Activated CD4-positive, alpha-beta memory T cell treated with anti-CD3 and anti-CD28 coated beads, Interleukin-2, amount 10 ng/mL, durations not matched to agents 7 days and 5 days (primary cell): ENCODE data around the gene SYNC. TPM values are rescaled to one million over a fixed set of nuclear protein-coding genes. Genes with fewer than 3 reads are reported as not detected.

ENCODE experiments used
- CTCF ChIA-PET: fragments of 350-600 bp; sonication (Branson Sonifier 250); formaldehyde crosslinking; loops from one replicate; lab custom pipeline; 2021; ENCODE audit warnings: antibody characterized with exemption, inconsistent platforms; lab: Charles Lee
- POLR2A ChIA-PET: fragments of 350-600 bp; sonication (Branson Sonifier 250); formaldehyde crosslinking; loops from one replicate; lab custom pipeline; 2021; ENCODE audit warnings: antibody characterized with exemption; lab: Charles Lee
- DNase-seq: peaks from one replicate; pipeline ENCODE4 v3.0.0-alpha.2; 2020
- H3K27ac Mint-ChIP-seq: one replicate; pipeline ENCODE4 v1.8.0; 2021; ENCODE audit warnings: mild to moderate bottlenecking, mixed read lengths
- H3K27me3 Mint-ChIP-seq: one replicate; pipeline ENCODE4 v1.8.0; 2021; ENCODE audit warnings: mixed read lengths
- H3K36me3 Mint-ChIP-seq: one replicate; pipeline ENCODE4 v1.8.0; 2021; ENCODE audit warnings: low read depth, mixed read lengths
- H3K4me1 Mint-ChIP-seq: one replicate; pipeline ENCODE4 v1.8.0; 2021; ENCODE audit warnings: mixed read lengths
- H3K4me3 Mint-ChIP-seq: one replicate; pipeline ENCODE4 v1.8.0; 2021; ENCODE audit warnings: mild to moderate bottlenecking, mixed read lengths
- H3K9me3 Mint-ChIP-seq: one replicate; pipeline ENCODE4 v1.8.0; 2021; ENCODE audit warnings: mixed read lengths
- total RNA-seq, 2 experiments: library from RNA; stranded (reverse); gene quantifications; one replicate each; pipeline ENCODE4 v1.2.3, GENCODE V29; 2021

Gene SYNC
- total RNA-seq: not detected

DNA sequence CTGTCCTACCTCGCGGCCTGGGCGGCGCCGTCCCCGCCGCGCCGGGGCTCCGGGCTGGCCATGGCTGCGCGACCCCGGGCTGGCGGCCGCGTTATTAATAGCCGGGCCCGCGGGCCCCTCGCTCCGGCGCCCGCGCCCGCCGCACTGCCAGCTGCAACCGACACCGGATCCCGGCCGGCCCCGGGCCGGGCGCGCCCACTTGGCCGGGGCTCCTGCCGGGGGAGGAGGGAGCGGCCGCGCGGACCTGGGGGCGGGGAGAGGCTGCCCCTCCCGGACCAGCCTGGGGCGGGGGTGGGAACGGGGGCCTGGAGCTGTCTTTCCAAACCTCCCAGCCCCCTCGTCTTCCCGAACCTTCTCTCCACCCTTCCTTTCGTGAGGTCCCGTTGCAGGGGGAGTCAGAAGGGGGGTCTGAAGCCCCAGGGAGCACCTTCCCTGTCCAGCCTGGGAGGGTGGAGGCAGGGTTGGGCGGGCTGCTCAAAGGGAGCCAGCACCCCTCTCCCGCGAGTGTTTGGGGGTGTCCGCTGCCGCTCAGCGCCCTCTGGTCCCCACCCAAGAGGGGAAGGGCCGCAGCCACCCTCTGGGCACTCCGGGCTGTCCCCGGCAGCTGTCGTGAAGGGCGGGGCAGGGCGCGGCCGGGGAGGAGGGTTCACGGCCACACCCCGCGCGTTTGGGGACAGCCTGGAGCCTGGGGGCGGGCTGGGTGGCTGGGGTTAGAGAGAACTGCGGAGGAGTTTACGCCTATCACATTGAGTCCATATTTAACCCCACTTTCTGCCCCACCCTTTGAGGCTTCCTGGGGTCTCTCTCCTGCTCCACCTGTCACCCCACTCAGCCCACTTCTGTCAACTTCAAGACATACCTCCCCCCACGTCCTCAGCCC is at the start of gene SYNC:
TSS of gene SYNC (minus strand) at position 172 of the 880 bp plus-strand sequence. CDS start at position 62, 110 bp downstream.
- POLR2A ChIA-PET: no interaction called here
- Mint-ChIP-seq H3K27me3 (peaks cover 33% of the 10 kb centered on the region), H3K4me1 (peaks cover 11% of the 10 kb centered on the region), H3K27ac (no peak within 1 kb of the TSS), H3K36me3 (no peaks in the 10 kb centered on the region), H3K4me3 (peak within 1 kb of the TSS; percentile 19), H3K9me3 (no peaks in the 10 kb centered on the region)
- peak; percentile 37 for DNase-seq
- CTCF ChIA-PET: interaction anchor here (2.0 kb wide), 1 partner anchor 9 kb away, joined by 6 read pairs; no protein-coding TSS in a partner anchor

DNA sequence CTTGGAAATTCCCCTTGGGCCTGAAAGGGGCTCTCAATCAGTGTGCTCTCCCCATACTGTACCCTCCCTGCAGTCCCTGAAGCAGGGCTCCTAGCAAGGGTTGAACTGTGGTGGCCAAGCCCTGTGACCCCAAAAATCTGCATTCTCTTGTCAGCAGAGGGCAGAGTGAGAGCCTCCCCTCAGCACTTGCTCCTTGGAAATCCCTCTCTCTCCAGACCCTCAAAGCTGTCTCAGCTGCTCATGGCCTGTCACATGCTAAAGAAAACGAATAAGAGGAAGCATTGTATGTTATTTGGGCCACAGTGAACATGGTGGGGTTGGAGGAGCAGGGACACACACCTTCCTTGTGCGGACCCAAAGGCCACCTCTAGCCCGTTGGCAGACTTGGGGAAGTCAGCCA is 47.2 kb upstream of the SYNC start:
- Mint-ChIP-seq H3K27ac (no peak overlapping the region), H3K4me3 (no peak overlapping the region), H3K27me3 (peaks cover 24% of the 10 kb centered on the region), H3K9me3 (no peaks in the 10 kb centered on the region), H3K4me1 (peaks cover 7% of the 10 kb centered on the region), H3K36me3 (no peaks in the 10 kb centered on the region)
- ChIA-PET CTCF (interaction anchor here (0.7 to 0.8 kb wide), 2 partner anchors 20 to 38 kb away, joined by 3 read pairs; no protein-coding TSS in a partner anchor), POLR2A (no interaction called here)
- no peak for DNase-seq

DNA sequence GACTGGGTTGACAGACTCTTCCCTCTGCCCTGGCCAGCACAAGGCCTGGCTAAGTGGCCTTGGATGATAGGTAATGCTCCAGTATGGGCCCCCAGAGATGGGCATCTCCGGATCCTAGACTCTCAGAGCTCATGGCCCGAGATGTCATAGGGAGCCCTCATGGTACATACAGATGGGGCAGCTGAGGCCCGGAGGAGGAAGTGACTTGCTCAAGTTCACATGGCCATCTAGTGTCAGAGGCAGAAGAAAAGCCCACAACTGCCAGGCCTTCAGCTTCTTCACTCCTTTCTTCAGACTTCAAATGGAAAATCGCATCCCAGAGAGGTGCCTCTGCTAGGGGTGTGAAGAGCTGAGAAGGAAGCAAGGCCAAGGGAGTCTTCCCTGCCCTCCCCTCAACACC is 46.8 kb upstream of the SYNC start:
- ChIA-PET CTCF (interaction anchor here (0.7 to 0.8 kb wide), 2 partner anchors 20 to 37 kb away, joined by 3 read pairs; no protein-coding TSS in a partner anchor), POLR2A (no interaction called here)
- Mint-ChIP-seq H3K4me3 (no peak overlapping the region), H3K4me1 (peaks cover 5% of the 10 kb centered on the region), H3K36me3 (no peaks in the 10 kb centered on the region), H3K27ac (no peak overlapping the region), H3K9me3 (no peaks in the 10 kb centered on the region), H3K27me3 (peaks cover 24% of the 10 kb centered on the region)
- no peak for DNase-seq

- H3K27me3 Mint-ChIP-seq: peaks cover 25% of the 10 kb centered on the region
- CTCF ChIA-PET: no interaction called here
- no peak overlapping the region for H3K4me3 Mint-ChIP-seq
- H3K9me3 Mint-ChIP-seq: no peaks in the 10 kb centered on the region
- DNase-seq: no peak
- no peak overlapping the region for H3K27ac Mint-ChIP-seq
- H3K4me1 Mint-ChIP-seq: peaks cover 2% of the 10 kb centered on the region
- POLR2A ChIA-PET: no interaction called here
- H3K36me3 Mint-ChIP-seq: no peaks in the 10 kb centered on the region
These were observed 46.4 kb upstream of the SYNC start for GRCh38 chr1:32748926-32749325.

DNA sequence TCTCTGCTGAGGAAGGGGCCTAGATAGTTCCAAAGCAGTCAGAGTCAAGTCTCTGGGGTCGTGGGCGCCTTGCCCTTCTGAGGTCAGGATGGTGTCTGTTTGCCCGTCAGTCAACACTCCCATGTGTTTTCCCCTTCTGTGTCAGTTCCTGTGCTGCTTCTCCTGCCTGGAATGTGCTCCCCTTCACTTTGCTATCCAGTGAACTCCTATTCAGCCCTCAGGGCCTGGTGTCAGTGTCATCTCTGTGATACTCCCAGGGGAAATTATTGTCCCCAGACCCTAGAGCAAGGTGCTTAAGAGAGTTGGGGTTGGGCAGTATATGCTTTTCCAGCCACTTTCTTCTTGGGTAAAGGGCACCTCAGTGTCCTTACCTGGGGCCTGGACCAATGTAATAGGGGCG is 45.8 kb upstream of the SYNC start:
- DNase-seq: no peak
- no peaks in the 10 kb centered on the region for H3K9me3 Mint-ChIP-seq
- H3K27ac Mint-ChIP-seq: no peak overlapping the region
- ChIA-PET POLR2A (no interaction called here), CTCF (no interaction called here)
- H3K4me3 Mint-ChIP-seq: no peak overlapping the region
- peaks cover 28% of the 10 kb centered on the region for H3K27me3 Mint-ChIP-seq
- H3K36me3 Mint-ChIP-seq: no peaks in the 10 kb centered on the region
- peaks cover under 1% of the 10 kb centered on the region for H3K4me1 Mint-ChIP-seq

DNA sequence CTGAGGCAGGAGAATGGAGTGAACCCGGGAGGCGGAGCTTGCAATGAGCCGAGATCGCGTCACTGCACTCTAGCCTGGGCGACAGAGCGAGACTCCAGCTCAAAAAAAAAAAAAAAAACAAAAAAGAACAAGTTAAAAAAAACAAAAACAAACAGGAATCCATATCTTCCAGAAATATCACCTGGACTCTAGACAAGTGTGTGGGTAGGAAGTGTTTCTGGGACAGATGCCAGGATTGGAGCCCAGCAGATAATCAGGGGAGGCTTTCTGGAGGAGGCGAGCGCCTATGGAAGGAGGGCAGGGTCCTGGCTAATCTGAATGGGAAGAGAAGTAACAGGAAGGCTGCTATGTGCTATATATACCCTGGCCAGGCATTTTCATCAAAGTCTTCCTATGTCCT is 43.6 kb upstream of the SYNC start:
- DNase-seq: no peak
- H3K27me3 Mint-ChIP-seq: peaks cover 29% of the 10 kb centered on the region
- no peak overlapping the region for H3K27ac Mint-ChIP-seq
- no peaks in the 10 kb centered on the region for H3K36me3 Mint-ChIP-seq
- H3K9me3 Mint-ChIP-seq: no peaks in the 10 kb centered on the region
- H3K4me3 Mint-ChIP-seq: no peak overlapping the region
- ChIA-PET POLR2A (no interaction called here), CTCF (interaction anchor here (1.6 kb wide), 1 partner anchor 34 kb away, joined by 5 read pairs; no protein-coding TSS in a partner anchor)
- H3K4me1 Mint-ChIP-seq: peaks cover 2% of the 10 kb centered on the region

- Mint-ChIP-seq H3K27ac (no peak overlapping the region), H3K4me1 (peaks cover 3% of the 10 kb centered on the region), H3K9me3 (no peaks in the 10 kb centered on the region), H3K27me3 (peaks cover 34% of the 10 kb centered on the region), H3K4me3 (no peak overlapping the region), H3K36me3 (no peaks in the 10 kb centered on the region)
- CTCF ChIA-PET: no interaction called here
- DNase-seq: no peak
- POLR2A ChIA-PET: no interaction called here
These were observed 41.5 kb upstream of the SYNC start for GRCh38 chr1:32744071-32744425.

GRCh38 chr1:32743380-32744070 is 41.0 kb upstream of the SYNC start:
- CTCF ChIA-PET: interaction anchor here (0.7 kb wide), 1 partner anchor 31 kb away, joined by 3 read pairs; no protein-coding TSS in a partner anchor

DNA sequence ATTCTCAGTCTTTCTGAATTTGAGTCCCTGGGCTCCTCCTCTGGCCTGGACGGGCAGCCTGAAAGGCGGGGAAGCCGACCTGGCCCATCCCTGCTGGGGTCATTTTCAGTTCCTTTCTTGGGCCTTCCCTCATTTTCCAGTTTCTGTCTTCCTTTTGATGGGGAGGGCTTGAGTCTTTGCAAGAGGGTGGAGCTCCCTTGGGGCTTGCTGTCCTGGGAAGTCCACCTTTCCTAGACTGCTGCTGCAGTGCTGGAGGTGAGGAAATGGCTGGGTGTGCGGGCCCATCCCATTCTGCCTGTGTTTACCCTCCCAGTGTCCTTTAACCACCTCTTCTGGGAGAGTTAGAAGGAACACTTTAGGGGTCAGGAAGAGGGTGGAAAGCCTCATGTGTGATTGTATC is 40.4 kb upstream of the SYNC start:
- ChIA-PET CTCF (interaction anchor here (0.7 to 1.0 kb wide), 2 partner anchors 29 to 31 kb away, joined by 3 read pairs; no protein-coding TSS in a partner anchor), POLR2A (interaction anchor here (1.5 kb wide), 1 partner anchor 9 kb away, joined by 3 read pairs; no protein-coding TSS in a partner anchor)

More at GRCh38 chr1:32743380-32744070, 41.0 kb upstream of the SYNC start:
- H3K4me3 Mint-ChIP-seq: no peak overlapping the region
- no peaks in the 10 kb centered on the region for H3K9me3 Mint-ChIP-seq
- H3K27me3 Mint-ChIP-seq: peaks cover 34% of the 10 kb centered on the region
- DNase-seq: no peak
- H3K27ac Mint-ChIP-seq: no peak overlapping the region
- H3K36me3 Mint-ChIP-seq: no peaks in the 10 kb centered on the region
- POLR2A ChIA-PET: interaction anchor here (1.5 kb wide), 1 partner anchor 10 kb away, joined by 3 read pairs; no protein-coding TSS in a partner anchor
- H3K4me1 Mint-ChIP-seq: peaks cover 3% of the 10 kb centered on the region

GRCh38 chr1:32742199-32742947 is 39.8 kb upstream of the SYNC start:
- POLR2A ChIA-PET: interaction anchor here (1.5 kb wide), 1 partner anchor 8 kb away, joined by 3 read pairs; no protein-coding TSS in a partner anchor
- no peak overlapping the region for H3K27ac Mint-ChIP-seq

More for the DNA sequence above, 40.4 kb upstream of the SYNC start:
- Mint-ChIP-seq H3K27me3 (peaks cover 34% of the 10 kb centered on the region), H3K4me1 (peaks cover 3% of the 10 kb centered on the region), H3K36me3 (no peaks in the 10 kb centered on the region), H3K27ac (no peak overlapping the region), H3K9me3 (no peaks in the 10 kb centered on the region), H3K4me3 (peak overlapping the region; percentile 48)
- no peak for DNase-seq

DNA sequence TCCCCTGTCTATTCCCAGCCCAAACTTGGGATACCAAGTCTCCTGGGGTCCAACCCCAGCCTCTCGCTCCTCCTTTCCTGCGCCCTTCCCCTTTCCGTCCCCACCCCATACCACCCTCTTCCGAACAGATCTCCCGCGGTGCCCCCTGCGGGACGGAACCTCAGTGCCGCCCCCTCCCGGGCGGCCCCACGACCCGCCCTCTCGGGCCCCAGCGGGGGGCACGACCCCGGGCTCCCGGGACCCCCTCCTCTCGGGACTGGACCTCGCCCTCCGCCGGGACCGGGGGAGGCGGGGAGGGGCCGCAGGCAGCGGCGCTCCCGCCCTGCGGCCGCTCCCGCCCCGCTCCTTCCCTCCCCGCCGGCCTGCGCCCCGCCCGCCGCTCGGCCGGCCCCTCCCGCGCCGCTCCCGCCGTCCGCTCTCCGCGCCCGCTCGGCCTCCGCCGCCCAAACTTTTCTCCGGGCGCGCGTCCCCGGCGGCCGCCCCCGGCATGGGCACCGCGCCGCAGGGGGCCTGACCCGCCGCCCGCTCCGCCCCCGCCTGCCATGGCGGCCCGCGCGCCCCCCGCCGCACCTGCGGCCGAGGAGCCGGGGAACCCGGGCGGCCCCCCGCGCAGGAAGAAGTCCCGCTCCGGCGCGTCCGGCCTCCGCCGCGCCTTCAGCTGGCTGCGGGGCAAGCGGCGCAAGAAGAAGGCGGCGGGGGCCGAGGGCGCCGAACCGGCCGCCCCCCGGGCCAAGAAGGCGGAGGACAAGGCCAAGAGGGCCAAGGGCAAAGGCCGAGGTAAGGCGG is 39.0 kb upstream of the SYNC start:
- Mint-ChIP-seq H3K4me1 (peaks cover 3% of the 10 kb centered on the region), H3K9me3 (no peaks in the 10 kb centered on the region), H3K27me3 (peaks cover 38% of the 10 kb centered on the region), H3K4me3 (peak overlapping the region; percentile 57), H3K36me3 (no peaks in the 10 kb centered on the region), H3K27ac (no peak overlapping the region)
- ChIA-PET CTCF (interaction anchor here (1.0 to 2.2 kb wide), 2 partner anchors 28 to 29 kb away, joined by 3 to 8 read pairs; no protein-coding TSS in a partner anchor), POLR2A (interaction anchor here (1.5 kb wide), 1 partner anchor 8 kb away, joined by 3 read pairs; no protein-coding TSS in a partner anchor)
- DNase-seq: no peak

More at GRCh38 chr1:32742199-32742947, 39.8 kb upstream of the SYNC start:
- CTCF ChIA-PET: interaction anchor here (0.7 to 1.0 kb wide), 2 partner anchors 29 to 30 kb away, joined by 3 read pairs; no protein-coding TSS in a partner anchor
- DNase-seq: no peak
- H3K36me3 Mint-ChIP-seq: no peaks in the 10 kb centered on the region
- H3K27me3 Mint-ChIP-seq: peaks cover 37% of the 10 kb centered on the region
- peaks cover 3% of the 10 kb centered on the region for H3K4me1 Mint-ChIP-seq
- H3K4me3 Mint-ChIP-seq: peak overlapping the region; percentile 48
- no peaks in the 10 kb centered on the region for H3K9me3 Mint-ChIP-seq
